Measurements from ENCODE around the gene STXBP2. TPM values are rescaled to one million over a fixed set of nuclear protein-coding genes. Genes with fewer than 3 reads are reported as not detected.

The STXBP2 gene
- total RNA-seq, 1 experiment from 2014 or later: 141 TPM

GRCh38 chr19:7606289-7606688 lies 30.6 kb upstream of the STXBP2 start:
- CTCF ChIA-PET: interaction anchor here (1.0 kb wide), 1 partner anchor 46 kb away, joined by 5 read pairs; no protein-coding TSS in a partner anchor

More at GRCh38 chr19:7606289-7606688, 30.6 kb upstream of the STXBP2 start:
- ChIA-PET RAD21 (ENCODE audit: low non-redundant PET in 1 of 2, low total read pairs in 2 of 2, uncharacterized antibody in 2 of 2, unreplicated experiment in 2 of 2) (no interaction called here), POLR2A (interaction anchor here (0.7 to 1.6 kb wide), 4 partner anchors 10 to 100 kb away, joined by 3 to 10 read pairs (median 4); partner anchors contain the start of genes CAMSAP3, PCP2, PET100 and XAB2)
- intact Hi-C loops (cut with micrococcal nuclease): no loop called here
- H3K4me1 ChIP-seq (ENCODE audit: control insufficient read depth in 1 of 2, insufficient read depth in 2 of 2, low read length in 2 of 2): peaks cover 10 to 40% of the 10 kb centered on the region in 2 experiments
- BruUV-seq (replicated peaks): no TSS peak
- no peaks in the 10 kb centered on the region for H3K9me2 ChIP-seq (ENCODE audit: insufficient read depth)
- H3K9ac ChIP-seq (ENCODE audit: low read length): no peak overlapping the region
- ATAC-seq (no peak), DNase-seq (ENCODE audit: low read depth, low spot score) (no peak)
- H4K20me1 ChIP-seq (ENCODE audit: insufficient read depth): no peaks in the 10 kb centered on the region
- H2AFZ ChIP-seq (ENCODE audit: low read depth, low read length, poor library complexity, severe bottlenecking): no peak overlapping the region
- H3K27me3 ChIP-seq (ENCODE audit: insufficient read depth, low read length): no peaks in the 10 kb centered on the region
- no peaks in the 10 kb centered on the region for H3K9me3 ChIP-seq (ENCODE audit: control insufficient read depth in 1 of 2, insufficient read depth in 1 of 2, low read depth in 1 of 2, low read length in 2 of 2)
- no peak overlapping the region for H3K27ac ChIP-seq (ENCODE audit: low read depth, low read length)
- no peak overlapping the region for H3K4me2 ChIP-seq (ENCODE audit: low read length)
- peaks cover 3 to 7% of the 10 kb centered on the region in 2 experiments for H3K36me3 ChIP-seq (ENCODE audit: control insufficient read depth in 1 of 2, insufficient read depth in 2 of 2, low read length in 2 of 2)
- no peak for TF ChIP-seq SIN3A (IDR thresholded peaks at IDR 0.05; ENCODE audit: low read depth)
- no peak for TF ChIP-seq YY1 (IDR thresholded peaks at IDR 0.05; ENCODE audit: extremely low read depth, insufficient replicate concordance, low read depth, low read length)
- no peak for TF ChIP-seq JUND (IDR thresholded peaks at IDR 0.05)
- no peak for TF ChIP-seq CTCF (IDR thresholded peaks at IDR 0.05 in 2 of 3, conservative IDR thresholded peaks at IDR 0.05 in 1 of 3; ENCODE audit: borderline replicate concordance in 1 of 3, insufficient read depth in 1 of 3, low read depth in 2 of 3, low read length in 2 of 3)
- no peak for TF ChIP-seq SRF (IDR thresholded peaks at IDR 0.05; ENCODE audit: low read depth)
- TF ChIP-seq ELF1 (IDR thresholded peaks at IDR 0.05; ENCODE audit: borderline replicate concordance, low read depth): no peak
- TF ChIP-seq POLR2A (IDR thresholded peaks at IDR 0.05; ENCODE audit: borderline replicate concordance, extremely low read depth, insufficient read depth, insufficient read length): no peak
- TF ChIP-seq ZBTB33 (IDR thresholded peaks at IDR 0.05; ENCODE audit: extremely low read depth, insufficient replicate concordance, low read length): no peak
- H3K4me3 ChIP-seq (replicated peaks in 1 of 2; ENCODE audit: low read depth in 1 of 2, low read length in 2 of 2): no peak overlapping the region
- H3K79me2 ChIP-seq (ENCODE audit: insufficient read depth, low read length): peaks cover 19% of the 10 kb centered on the region
